GM21423 (cell line): Measurements from ENCODE around the gene CTSF.
"Not testable (repeated sequence)": the region's sequence is repeated elsewhere in the genome, so short reads cannot be mapped to it uniquely, and the experiment has no call there.

Experiments used
- ATAC-seq: cut with Tn5 transposase; IDR thresholded peaks from one replicate; pipeline ENCODE4 v1.9.1; 2021; ENCODE audit warnings: mild to moderate bottlenecking, moderate library complexity; ENCODE audit not compliant: unreplicated experiment

CTSF gene

DNA sequence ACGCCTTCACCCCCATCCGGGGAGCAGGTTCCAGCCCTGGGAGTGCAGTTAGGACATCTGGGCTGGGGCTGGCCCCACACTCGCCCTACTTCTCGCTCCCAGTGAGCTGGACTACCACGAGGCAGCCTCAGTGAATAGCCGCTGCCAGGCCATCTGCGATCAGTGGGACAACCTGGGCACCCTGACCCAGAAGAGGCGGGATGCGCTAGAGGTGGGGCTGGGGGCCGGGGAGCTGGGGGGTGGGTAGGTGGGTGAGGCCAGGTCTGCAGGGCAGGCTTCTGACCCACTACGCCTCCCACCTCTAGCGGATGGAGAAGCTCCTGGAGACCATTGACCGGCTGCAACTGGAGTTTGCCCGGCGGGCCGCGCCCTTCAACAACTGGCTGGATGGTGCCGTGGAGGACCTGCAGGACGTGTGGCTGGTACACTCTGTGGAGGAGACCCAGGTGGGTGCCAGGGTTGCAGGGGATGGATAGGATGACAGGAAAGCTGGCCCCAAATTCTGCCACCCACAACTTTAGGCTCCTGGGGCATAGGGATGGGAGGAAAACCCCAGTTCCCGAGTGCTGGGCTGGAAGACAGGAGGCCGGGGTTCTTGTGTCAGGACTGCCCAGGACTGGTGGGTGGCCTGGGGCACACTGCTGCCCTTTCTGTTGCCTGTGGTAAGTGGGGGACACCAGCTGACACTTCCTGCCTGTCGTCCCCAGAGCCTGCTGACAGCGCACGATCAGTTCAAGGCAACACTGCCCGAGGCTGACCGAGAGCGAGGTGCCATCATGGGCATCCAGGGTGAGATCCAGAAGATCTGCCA is 8.3 kb downstream of the CTSF start:
- ATAC-seq = no peak

DNA sequence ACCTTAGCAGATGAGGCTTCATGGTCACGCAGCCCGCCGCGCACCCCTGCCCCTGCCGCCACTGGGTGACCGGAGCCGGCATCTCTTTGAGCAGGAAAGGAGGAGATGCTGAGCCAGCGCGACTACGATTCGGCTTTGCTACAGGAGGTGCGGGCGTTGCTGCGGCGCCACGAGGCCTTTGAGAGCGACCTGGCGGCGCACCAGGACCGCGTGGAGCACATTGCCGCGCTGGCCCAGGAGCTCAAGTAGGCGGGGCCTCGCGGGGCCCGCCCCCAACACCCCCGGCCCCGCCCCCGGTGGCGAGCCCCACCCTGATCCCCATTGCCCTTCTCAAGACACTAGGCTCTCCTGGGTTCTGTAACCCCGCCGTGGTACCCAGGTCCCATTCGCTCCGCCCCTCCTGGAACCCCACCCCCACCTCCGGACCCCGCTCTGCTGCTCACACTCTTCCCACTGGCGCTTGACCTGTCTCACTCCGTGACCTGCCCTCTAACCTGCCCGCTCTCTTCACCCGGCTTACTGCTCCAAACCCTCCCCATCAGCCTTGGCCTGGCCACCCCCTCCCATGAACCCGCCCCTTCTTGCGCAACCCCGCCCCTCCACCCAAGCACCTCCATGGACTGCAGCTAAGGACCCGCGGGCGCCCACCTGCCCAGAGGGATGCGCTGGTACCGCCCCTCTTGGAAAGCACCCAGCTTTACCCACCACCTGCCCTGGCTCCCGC is 9.1 kb downstream of the CTSF start:
- no peak for ATAC-seq

DNA sequence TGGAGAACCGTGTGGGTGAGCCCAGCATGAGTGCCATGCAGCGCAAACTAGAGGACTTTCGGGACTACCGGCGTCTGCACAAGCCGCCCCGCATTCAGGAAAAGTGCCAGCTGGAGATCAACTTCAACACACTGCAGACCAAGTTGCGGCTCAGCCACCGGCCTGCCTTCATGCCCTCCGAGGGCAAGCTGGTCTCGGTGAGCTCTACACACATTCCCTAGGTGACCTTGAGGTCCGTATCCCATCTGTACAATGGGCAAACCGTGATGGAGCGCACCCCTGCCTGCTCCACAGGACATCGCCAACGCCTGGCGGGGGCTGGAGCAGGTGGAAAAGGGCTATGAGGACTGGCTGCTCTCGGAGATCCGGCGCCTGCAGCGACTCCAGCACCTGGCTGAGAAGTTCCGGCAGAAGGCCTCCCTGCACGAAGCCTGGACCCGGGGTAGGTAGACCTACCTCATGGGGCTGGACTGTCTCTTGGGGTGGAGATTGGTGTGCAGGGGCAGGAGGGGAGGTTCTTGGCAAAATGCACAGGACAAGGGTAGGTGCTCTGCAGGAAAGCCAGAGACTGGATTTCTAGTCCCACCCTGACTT is 10.6 kb downstream of the CTSF start:
- no peak for ATAC-seq

DNA sequence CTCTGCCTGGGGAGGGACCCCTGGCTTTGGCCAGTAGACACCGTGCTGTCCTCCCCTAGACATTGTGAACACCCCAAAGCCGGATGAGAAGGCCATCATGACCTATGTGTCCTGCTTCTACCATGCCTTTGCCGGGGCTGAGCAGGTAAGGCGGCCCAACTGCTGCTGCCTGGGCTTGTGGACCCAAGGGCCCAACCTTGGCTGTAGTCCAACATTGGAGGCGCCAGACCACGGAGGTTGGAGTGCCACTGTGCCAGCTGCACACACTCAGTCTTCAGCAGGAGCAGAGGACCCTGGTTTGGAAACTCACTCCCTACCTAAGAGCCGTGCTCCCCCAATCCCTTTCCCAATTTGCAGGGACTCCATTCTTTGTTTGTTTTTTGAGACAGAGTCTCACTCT is 12.3 kb downstream of the CTSF start:
- no peak for ATAC-seq

DNA sequence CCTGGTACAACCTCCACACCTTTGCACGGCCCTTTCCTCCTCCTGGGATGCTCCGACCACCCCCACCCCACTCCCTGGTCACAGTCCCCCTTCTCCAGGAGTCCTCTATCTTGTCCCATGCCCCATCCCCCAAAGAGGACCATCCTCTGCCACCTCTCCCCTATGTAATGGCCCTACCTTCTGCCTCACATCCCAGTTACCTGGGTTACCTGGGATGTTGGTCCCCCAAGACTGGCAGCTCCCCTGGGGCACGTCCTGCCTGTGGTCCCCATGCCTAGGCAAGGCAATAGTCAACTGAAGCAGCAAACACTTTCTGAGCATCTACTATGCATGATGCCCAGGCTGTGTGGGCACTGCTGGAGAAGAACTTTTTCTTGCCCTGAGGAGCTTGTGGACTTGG is 13.0 kb downstream of the CTSF start:
- no peak for ATAC-seq

DNA sequence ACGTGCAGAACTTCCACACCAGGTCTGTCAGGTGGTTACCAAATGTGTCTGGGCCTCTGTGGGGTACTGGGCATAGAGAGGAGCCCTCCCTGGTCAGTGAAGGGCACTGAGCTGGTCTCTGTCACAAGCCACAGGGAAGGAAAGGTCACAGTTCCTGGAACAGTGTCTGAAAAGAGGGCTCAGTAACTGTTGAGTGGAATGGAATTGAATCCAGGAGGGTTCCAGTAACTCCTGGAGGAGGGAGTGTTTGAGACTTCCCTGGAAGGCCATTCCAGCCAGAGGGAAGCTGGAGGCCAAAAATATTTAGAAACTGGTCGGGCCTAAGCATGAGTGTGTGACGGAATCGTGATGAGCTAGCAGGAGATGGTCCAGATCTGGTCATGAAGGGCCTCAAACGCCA is 13.8 kb downstream of the CTSF start:
- ATAC-seq = no peak

DNA sequence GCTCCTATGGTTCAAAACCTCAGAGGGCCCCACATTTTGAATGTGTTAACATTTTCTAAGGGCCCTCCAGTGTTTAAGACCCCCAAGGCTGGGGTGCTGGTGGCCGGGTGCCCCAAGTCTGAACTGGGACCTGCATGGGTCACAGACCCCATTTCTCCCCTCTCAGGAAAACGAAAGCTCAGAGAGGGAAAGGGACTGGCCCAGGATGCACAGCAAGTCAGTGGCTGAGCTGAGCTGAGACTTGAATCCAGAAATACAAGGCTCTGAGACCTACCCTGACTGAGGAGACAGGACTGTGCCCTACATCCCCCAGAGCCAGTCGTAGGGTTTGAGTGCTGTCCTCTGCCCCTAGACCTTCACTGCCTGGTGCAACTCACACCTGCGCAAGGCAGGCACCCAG is 17.5 kb downstream of the CTSF start:
- ATAC-seq = no peak

DNA sequence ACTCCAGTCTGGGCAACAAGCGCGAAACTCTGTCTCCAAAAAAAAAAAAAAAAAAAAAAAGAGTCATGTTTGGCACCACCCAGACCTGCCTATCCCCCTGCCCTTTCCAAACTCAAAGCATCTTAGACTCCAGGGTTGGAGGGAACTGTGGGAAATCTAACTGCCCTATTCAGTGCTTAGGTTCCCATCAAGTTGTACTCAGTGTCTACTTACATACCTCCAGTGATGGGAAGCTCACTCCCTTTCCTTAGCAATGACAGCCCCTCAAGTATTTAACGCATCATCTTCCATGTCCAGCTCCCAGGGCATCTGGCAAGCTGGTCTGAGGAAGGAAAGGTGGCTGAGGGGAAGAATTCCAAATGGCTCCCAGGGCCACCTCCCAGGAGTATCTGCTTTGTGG is 18.7 kb downstream of the CTSF start:
- no peak for ATAC-seq

DNA sequence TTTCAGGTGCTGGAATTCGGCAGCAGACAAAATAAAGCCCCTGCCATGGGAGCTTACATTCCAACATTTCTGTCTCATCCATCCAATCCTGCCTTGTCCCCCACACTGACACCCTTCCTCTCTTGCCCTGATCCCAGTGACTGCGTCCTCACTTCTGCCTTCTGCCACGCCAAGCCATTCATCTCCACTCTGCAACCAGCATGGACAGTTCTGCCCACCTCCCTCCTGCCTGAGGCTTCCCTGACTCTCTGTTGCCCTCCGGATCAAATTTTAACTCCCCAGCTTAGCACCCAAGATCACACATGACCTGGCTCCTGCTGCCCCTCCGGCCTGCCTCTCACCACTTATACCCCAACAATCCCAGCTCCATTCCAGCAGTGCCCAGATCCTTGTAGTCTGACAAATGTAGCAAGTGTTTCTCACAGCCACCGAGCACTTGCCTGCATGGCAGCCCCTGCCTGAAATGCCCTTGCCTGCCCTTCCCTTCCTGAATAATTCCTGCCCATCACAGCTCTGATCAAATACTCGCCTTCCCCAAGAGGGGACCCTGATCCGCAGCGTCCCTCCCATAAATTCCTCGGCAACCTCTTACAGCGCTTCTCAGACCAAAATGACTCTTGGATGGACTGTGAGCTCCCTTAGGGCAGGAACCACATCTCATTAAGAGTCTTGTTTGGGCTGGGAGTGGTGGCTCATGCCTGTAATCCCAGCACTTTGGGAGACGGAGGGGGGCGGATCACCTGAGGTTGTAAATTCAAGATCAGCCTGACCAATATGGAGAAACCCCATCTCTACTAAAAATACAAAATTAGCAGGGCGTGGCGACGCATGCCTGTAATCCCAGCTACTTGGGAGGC is 19.4 kb downstream of the CTSF start:
- no peak for ATAC-seq

DNA sequence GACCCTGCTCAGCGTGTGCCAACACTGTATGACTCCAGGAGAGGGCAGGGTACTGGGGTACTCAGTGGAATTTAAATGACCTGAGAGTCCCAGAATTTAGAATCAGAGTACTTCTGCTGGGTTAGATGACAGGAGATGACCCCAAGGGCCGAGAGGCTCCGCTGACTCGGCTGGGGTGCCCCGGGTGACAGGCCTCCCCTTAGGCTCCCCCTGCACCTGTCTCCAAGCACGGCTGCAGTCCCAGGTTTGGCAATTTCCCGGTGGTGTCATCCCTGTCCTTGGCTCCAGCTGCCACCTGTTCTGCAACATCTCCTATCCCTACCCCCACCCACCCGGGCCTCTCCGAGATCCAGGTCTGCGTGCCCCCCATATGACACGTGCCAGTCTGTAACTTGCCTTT is 20.4 kb downstream of the CTSF start:
- no peak for ATAC-seq

DNA sequence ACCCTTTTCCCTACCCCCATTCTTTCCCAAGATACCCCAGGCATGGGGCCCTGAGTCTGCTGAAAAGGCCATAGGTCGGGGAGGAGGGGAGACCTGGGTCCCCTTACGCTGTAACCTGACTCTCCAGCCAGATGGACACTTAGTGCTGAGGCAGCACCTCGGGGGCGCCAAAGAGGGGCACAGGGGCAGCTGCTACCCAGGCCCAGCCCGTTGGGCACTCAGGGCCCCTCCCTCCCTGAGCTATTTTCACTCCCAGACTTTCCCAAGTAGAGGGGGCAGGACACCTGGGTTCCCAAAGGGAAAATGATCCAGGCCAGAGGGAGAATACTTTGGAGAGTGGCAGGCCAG is 20.8 kb downstream of the CTSF start:
- ATAC-seq = no peak

DNA sequence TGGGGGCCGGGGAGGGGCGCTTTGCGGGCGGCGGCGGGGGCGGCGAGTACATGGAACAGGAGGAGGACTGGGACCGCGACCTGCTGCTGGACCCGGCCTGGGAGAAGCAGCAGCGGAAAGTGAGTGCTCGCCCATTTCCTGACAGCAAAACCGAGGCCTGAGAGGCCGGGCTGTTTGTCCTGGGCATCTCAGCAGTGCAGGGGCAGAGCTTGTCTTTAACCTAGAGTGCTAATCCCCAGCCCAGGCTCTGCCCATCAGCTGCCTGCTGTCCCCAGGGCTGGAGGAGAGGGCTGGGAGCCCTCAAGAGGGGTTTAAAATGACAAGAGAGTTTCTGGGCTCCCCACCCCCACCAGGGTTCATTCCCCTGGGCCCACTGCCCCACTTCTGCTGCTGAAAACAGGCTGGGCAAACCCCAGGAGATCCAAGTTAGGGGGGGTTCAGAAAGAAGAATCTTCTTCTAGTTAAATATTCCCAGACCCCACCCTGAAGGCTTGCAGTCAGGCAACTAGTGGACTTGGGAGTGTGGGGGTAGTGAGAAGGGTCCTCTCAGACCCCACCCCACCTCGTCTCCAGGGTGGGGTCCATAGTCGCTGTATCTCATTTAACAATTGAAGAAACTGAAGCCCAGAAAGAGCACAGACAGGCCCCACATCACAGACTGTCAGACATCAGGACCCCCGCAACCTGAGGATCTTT is 21.3 kb downstream of the CTSF start:
- ATAC-seq = no peak

DNA sequence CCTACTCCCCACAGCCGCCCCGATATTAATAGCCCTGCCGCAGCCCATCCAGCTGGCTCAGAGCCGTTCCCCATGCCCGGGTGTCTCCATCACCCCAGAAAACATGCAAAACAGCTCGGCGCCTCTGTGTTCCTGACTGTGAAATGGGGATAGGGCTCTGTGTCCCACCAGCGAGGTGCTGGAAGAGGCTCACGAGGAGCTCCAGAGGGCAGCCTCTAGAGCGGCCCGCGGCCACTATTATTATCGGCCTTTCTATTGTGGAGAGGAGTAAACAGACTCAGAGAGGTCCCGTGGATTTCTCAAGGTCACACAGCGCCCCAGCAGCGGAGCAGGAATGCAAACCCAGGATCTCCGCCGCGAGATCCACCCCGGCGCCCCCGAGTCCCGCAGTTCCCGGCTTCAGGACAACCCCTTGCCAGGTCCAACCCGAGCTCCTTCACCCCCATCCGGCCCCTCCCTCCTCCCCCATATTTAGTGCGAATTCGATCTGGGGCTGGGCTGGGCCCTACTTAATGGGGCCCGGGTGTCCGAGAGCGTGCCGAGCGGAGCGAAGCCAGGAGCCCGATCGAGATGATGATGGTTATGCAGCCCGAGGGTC is 21.9 kb downstream of the CTSF start, which contains the start of gene ACTN3:
TSS of gene ACTN3 (plus strand) at position 536 of the 598 bp plus-strand sequence. CDS start at position 571, 35 bp downstream.
- no peak for ATAC-seq

DNA sequence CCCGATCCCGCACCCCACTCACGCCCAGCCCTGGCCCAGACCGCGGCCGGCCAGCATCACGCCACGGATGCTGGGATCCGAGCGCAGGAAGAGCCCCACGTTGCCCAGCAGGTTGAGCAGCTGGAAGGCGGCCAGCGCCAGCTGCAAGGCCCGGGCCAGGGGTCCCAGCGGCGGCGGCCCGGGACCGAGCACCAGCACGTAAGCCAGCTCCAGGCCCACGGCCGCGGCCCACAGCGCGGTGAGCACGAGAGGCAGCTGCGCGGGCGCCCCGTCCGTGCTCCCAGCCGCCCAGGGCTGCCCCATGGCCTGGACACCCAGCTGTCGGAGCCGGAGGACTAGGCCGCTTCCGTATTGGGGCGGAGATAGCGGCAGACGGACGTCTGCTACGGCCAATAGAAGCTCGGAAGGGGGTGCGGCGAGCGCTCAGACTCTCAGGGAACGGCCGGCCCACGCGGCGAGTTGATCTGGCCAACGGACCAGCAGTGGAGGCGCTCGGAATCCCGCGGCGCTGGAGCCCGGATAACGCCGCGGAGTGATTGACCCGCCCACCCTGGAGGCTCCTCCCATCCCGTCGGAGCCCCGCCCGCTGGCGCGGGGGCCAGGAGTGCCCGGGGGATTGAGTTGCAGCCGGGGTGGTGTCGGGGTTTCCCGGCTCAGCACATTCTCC is 22.6 kb downstream of the CTSF start, which contains the start of gene ZDHHC24:
TSS of gene ZDHHC24 (minus strand) at position 348 of the 667 bp plus-strand sequence. CDS start at position 303, 45 bp downstream.
- peak; percentile 76 for ATAC-seq

DNA sequence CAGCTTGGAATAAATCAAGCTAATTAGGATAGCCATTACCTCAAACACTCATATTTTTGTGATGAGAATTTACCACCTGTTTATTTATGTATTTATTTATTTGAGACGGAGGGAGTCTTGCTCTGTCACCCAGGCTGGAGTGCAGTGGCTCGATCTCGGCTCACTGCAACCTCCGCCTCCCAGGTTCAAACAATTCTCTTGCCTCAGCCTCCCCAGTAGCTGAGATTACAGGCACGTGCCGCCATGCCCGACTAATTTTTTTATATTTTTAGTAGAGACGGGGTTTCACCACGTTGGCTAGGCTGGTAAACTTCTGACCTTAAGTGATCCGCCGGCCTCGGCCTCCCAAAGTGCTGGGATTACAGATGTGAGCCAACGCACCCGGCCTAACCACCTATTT is 23.5 kb downstream of the CTSF start:
- ATAC-seq = not testable (repeated sequence)

DNA sequence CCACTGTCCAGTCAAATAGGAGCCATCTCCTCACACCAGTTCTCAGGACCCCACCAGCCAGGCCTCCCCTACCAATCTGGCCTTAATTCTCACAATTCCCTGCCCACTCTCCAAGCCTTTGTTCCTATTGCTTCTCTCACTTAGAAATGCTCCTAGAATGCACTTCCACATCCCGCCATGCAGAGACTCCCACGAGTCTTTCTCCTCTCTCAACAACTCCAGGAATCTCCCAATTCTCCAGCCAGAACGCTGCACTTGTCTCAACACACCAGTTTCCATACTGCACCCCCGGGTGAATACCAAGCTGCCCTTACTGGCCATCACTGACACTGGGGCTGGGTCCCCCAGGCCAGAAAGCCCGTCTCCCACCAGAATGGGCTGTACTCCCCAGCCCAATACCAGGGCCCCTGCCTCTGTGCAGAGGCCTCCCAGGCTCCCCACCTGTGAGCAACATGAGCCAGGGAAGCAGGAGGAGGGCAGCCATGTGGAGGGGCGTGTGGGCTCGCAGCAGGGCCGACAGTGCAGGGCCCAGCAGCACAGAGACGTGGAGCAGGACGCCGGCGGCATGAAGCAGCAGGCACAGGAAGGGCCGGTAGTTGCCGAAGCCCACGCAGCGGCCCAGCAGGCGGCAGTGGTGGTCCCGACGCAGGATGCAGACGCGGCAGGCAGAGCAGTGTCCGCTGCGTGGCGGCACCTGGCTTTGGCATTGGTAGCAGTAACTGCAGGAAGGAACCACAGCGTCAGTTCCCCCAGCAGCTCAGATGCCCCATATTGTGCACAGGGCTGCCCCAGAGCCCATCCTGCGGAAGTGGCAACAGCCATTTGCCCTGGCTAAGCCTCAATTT is 24.9 kb downstream of the CTSF start:
- ATAC-seq = peak; percentile 32

DNA sequence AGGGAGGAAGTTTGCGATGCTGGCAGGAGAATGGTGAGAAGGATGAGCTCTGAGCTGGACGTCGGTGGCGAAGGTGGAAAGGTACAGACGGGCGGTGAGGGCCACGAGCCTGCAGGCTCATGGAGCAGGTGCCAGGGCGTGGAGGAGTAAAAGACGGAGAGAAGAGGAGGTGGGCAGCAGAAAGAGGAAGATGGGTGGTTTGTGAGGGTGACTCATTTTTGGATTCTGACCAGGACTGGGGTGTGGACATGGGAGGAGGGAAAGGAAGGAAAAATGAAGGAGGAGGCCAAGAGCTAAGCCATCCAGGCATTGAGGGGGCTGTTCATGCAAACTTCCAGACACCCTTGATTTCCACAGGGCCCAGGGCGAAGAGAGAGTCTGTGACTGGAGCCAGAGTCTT is 26.0 kb downstream of the CTSF start:
- no peak for ATAC-seq

DNA sequence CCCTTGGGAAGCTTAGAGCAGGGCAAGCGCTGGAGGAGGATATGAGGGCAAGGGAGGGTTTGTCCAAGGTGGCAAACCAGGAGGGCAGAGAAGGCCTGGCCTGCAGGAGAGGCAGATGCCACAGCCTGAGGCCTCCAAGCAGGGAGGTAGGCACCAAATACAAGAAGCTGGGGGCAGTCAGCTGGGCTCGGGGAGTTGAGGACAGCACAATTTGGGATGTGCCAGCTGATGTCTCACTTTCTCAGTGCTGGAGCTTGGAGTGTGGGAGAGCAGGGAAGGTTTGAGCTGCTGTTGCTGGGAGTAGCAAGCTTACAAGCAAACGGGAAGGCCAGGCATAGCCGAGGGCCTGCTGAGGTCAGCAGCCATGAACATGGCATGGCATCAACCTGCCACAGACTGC is 26.5 kb downstream of the CTSF start:
- ATAC-seq = no peak

DNA sequence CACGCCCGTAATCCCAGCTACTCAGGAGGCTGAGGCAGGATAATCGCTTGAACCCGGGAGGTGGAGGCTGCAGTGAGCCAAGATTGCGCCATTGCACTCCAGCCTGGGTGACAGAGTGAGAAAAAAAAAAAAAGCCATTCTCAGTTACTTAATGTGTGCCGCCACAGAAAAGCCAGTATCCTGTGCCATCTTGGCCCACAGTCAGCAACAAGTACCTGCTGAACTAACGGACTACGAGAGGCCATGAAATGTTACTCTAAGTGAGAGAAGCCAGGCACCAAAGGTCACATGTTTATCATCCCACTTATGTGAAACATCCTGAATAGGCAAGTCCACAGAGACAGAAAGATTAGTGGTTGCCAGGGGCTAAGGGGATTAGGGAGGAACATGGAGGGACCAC is 27.8 kb downstream of the CTSF start:
- not testable (repeated sequence) for ATAC-seq
